GM08714 (cell line): ENCODE data around the gene SMAD6.

Source experiments
- H3K4me3 ChIP-seq: fragments of 200-500 bp; sonication (Bioruptor generic); 2 replicates; pipeline ENCODE4 v1.5.1; 2014; ENCODE audit warnings: mild to moderate bottlenecking, low read length, inconsistent platforms
- ZNF274 ChIP-seq: IDR thresholded peaks from 2 replicates; pipeline ENCODE4 v1.6.1; 2012; ENCODE audit warnings: mild to moderate bottlenecking, low read depth, low read length

The SMAD6 gene

GRCh38 chr15:66663664-66664063 is 38.4 kb upstream of the SMAD6 start:
- no peak overlapping the region for H3K4me3 ChIP-seq
- TF ChIP-seq ZNF274, result no peak

GRCh38 chr15:66670175-66670574 is 31.9 kb upstream of the SMAD6 start:
- TF ChIP-seq ZNF274, result no peak

GRCh38 chr15:66670762-66671580 is 31.1 kb upstream of the SMAD6 start:
- TF ChIP-seq ZNF274, result no peak
- no peak overlapping the region for H3K4me3 ChIP-seq

More at GRCh38 chr15:66670175-66670574, 31.9 kb upstream of the SMAD6 start:
- no peak overlapping the region for H3K4me3 ChIP-seq

GRCh38 chr15:66672867-66673266 is 29.2 kb upstream of the SMAD6 start:
- TF ChIP-seq ZNF274, result no peak
- H3K4me3 ChIP-seq, result no peak overlapping the region

- no peak for TF ChIP-seq ZNF274
- no peak overlapping the region for H3K4me3 ChIP-seq
These were observed 28.4 kb upstream of the SMAD6 start for GRCh38 chr15:66673410-66674322.

GRCh38 chr15:66674756-66675155 is 27.3 kb upstream of the SMAD6 start:
- no peak for TF ChIP-seq ZNF274
- no peak overlapping the region for H3K4me3 ChIP-seq

- no peak overlapping the region for H3K4me3 ChIP-seq
These were observed 26.6 kb upstream of the SMAD6 start for GRCh38 chr15:66675446-66675845.

GRCh38 chr15:66677336-66677735 is 24.7 kb upstream of the SMAD6 start:
- no peak overlapping the region for H3K4me3 ChIP-seq
- TF ChIP-seq ZNF274, result no peak

More at GRCh38 chr15:66675446-66675845, 26.6 kb upstream of the SMAD6 start:
- no peak for TF ChIP-seq ZNF274

GRCh38 chr15:66679061-66679656 is 22.9 kb upstream of the SMAD6 start:
- H3K4me3 ChIP-seq, result no peak overlapping the region
- no peak for TF ChIP-seq ZNF274

GRCh38 chr15:66679657-66680108 is 22.4 kb upstream of the SMAD6 start:
- H3K4me3 ChIP-seq, result no peak overlapping the region
- no peak for TF ChIP-seq ZNF274

- TF ChIP-seq ZNF274, result no peak
- H3K4me3 ChIP-seq, result no peak overlapping the region
These were observed 21.5 kb upstream of the SMAD6 start for GRCh38 chr15:66680502-66680901.

- no peak overlapping the region for H3K4me3 ChIP-seq
- TF ChIP-seq ZNF274, result no peak
These were observed 20.6 kb upstream of the SMAD6 start for GRCh38 chr15:66681395-66681794.

GRCh38 chr15:66682246-66682645 is 19.8 kb upstream of the SMAD6 start:
- TF ChIP-seq ZNF274, result no peak
- H3K4me3 ChIP-seq, result no peak overlapping the region

- TF ChIP-seq ZNF274, result no peak
- H3K4me3 ChIP-seq, result no peak overlapping the region
These were observed 19.2 kb upstream of the SMAD6 start for GRCh38 chr15:66682865-66683264.
